HG02852 (cell line): ENCODE results near the gene OR5H1.
"Not testable (repeated sequence)": the region's sequence is repeated elsewhere in the genome, so short reads cannot be mapped to it uniquely, and the experiment has no call there.

Experiments
- ATAC-seq: cut with Tn5 transposase; IDR thresholded peaks from one replicate; pipeline ENCODE4 v1.9.1; 2021; ENCODE audit warnings: mild to moderate bottlenecking, moderate library complexity; ENCODE audit not compliant: unreplicated experiment

OR5H1 gene

DNA sequence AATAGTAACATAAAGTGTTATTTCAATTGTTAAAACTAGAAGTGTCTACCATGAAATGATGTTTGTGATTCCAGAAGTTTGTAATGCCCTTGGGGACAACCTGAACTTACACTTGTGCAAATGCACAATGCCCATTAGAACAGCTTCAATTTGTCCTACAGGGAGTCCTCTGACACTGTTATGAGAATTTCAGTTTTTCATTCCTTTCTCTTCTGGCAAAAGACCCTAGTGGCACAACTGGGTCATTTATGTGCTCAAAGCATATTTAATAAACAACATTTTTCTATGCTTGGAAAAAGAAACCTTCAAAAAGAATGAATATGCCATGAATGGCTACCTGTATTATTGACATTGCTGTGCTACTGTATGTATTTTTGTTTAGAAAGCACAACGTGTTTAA lies at the start of gene OR5H1:
OR5H1 (plus strand) TSS at position 301 of the 400 bp plus-strand sequence. CDS start 1,977 bp downstream, outside the sequence.
- ATAC-seq: no peak

DNA sequence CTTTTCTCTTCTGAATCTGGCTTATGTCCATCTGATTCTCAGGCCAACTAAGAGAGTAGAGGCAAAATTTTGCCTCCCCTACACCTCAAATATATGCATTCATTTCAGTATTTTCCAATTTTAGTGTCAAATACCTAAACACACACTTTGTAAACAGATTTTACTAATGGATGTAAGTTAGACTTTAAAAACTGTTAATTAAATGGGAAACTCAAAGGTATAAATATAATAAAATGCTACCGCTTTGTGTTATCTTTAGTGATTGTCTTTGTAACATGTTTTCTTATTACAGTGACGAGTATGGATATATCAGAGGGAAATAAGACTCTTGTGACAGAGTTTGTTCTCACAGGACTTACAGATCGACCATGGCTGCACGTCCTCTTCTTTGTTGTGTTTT lies 43.6 kb upstream of the OR5H1 start, which contains the start of gene OR5AC2:
OR5AC2 (plus strand) TSS at position 301 of the 400 bp plus-strand sequence; CDS start at position 301, 0 bp downstream.
- no peak for ATAC-seq

DNA sequence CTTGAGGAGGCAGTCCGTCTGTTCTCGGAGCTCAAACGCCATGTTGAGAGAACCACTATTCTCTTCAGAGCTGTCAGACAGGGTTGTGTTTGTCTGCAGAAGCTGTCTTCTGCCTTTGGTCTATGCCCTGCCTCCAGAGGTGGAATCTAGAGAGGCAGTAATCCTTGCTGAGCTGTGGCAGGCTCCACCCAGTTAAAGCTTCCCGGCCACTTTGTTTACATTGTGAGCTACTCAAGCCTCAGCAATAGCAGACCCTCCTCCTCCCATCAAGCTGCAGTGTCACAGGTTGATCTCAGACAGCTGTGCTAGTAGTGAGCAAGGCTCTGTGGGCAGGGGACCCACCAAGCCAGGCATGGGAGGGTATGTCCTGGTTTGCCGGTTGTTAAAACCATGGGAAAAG lies 34.6 kb upstream of the OR5H1 start:
- no peak for ATAC-seq

DNA sequence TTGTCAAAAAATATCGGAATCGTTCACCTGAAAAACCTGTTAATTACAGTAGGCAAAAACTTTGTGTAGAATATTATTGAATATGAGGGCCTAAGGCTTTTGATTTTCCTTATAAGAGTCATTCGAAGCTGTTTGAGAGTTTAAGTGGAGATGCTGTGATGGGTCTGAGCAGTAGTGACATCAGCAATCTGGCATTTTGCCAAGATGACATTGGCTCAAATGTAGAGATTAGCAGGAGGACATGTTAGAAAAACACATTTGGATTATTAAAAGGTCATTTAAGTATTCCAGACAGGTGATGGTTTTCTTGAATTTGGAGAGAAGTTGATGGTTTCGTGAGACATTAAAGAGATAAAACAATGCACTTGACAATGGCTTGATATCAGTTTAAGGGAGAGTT lies 30.7 kb upstream of the OR5H1 start:
- ATAC-seq: no peak

DNA sequence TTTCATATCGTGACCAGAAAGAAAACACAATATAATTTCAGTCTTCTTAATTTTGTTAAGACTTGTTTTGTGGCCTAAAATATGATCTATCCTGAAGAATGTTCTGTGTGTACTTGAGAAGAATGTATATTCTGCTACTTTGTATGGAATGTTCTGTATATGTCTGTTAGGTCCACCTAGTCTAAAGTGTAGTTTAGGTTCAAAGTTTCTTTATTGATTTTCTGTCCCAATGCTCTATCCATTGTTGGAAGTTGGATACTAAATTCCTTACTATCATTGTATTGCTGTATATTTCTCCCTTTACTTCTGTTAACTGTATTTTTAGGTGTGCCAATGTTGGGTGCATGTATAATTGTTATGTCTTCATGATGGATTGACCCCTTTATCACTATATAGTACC lies 22.4 kb upstream of the OR5H1 start:
- no peak for ATAC-seq

DNA sequence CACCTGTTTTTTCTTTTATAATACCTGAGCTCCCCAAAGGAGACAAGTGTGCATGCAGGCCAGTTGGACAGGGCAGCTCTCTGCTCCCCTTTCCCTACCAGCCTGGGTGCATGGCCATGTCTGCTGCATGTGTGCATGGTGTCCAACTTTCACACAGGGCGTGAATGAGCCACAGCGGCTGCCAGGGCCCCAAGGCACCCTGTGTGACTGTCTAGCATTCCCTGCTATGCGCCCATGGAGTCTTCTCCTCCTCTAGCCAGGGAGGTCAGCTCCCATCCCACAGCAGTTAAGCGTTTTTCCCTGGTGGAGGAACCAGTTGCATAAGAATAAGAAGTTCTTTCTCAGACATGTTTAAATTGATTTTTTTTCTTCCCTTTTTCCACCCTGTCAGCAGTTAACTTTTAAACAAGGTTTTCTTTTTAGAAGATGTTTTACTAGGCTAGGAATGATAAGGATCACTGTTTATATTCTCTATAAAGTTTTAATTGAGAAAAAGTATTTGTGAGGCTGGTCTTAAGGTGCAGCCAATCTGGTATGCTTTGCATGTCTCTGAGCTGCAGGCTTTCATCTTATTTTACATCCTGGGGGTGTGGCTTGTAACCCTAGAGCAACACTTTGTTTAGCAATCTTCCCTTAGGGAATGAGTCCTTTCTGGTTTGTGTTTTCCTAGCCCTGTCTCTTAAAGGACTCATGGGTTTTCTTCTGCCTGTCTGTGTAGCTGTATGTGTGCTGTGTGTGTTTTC lies 20.5 kb upstream of the OR5H1 start:
- ATAC-seq: no peak

DNA sequence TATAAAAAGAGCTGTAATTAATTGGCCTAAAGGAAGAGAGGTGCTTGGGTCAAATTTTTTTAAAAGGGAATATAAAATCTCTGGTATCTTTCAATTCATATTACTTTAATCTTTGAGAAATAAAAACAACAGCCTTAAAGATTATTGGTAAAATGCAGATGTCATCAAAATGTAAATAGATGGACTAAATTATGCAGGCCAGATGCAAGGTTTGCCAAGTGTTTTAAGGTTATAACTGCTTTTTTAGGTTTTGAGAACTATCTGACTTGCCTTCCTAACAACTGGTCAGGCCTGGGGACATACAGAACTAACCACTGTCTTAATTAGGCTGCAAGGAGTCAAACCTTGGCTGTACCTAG lies 20.0 kb upstream of the OR5H1 start:
- no peak for ATAC-seq

DNA sequence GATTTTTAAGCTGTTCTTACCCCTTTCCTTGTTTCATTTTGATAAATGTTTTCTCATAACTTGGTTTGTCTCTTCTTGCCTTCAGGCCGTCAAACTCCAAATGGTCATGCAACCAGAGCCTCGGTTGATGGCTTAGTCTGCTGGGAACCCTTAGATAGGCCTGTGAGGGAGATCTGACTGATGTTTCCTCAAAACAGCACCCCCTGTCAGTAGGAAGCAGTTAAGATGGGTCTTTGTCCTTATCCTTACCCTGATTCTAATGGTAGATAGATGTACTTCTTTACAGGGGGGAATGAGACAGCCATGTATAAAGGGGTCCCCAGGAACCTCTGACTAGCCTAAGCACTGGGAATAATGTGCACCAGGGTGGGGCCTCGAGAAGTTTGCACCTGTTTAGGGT lies 16.3 kb upstream of the OR5H1 start:
- ATAC-seq: no peak

DNA sequence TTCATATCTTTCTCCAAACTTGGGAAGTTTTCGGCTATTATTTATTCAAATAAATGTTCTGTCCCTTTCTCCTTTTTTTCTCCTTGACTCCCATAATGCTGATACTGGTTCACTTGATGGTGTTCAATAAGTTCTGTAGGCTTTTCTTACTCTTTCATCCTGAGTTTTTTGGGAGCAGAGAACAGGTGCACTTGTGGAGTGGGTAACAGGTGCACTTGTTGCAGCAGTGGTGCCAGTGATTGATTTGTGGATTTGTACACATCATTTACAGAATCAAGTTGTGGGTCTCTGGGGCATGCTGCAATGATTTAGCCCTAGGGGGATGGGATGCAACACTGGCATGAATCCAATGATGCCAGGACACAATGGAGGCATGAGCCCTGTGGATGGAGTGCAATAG lies 14.8 kb upstream of the OR5H1 start:
- ATAC-seq: no peak

DNA sequence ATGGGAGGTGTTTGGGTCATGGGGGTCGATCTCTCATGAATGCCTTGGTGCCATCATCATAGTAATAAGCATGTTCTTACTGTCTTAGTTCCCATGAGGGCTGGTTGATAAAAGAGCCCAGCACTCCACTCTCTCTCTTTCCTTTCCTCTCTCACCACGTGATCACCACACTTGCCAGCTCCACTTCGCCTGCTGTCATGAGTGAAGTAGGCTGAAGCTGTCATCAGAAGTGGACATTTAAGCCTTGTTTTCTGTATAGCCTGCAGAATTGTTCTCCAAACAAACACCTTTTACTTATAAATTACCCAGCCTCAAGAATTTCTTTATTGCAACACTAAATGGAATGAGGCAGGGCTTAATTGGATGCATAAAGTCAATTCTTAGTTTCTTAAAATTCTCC lies 6.1 kb downstream of the OR5H1 start:
- ATAC-seq: no peak

DNA sequence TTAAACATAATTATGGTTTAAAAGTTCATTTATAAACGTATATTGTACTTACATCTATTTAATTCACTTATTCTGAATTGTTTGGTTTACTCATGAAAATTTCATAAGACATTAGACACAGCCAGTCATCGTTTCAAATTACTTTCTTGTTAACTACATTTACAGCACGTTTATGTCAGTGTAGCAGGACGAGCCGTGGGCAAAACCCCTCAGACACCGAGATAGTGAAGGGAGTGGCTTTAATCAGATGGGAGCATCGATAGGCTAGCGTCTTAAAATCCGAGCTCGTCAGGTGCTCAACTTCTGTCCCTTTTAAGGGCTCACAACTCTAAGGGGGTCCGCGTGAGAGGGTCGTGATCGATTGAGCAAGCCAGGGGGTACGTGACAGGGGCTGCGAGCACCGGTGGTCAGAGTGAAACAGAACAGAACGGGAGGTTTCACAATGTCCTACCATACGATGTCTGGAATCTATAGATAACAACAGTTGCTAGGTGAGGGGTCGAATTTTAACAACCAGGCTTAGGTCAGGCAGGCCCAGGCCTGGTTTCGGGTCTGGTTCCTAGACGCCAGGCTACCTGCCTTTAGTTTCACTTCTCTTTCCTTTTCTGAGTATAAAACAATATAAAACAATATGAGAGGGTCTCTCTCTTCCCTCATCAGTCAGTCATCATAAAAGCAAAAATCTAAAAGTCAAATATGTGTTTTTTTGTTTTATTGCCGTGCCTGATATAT lies 7.5 kb downstream of the OR5H1 start:
- not testable (repeated sequence) for ATAC-seq

DNA sequence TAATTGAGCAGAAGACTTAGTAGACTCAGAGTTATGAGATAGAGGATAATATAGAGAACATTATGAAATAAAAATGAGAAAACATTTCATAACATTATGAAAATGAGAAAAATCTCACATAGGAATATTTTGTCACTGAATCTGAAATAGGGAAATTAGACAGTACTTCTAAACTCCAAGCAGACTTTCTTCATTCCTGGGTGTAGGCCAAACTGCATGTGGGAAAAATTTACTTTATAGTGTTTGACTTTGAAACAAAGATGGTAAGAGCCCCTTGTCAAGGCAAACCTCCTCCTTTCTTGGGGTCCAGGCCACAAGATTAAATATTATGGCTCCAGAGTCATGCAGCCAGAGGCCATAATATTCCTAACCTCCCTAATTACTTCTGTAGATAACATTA lies 10.0 kb downstream of the OR5H1 start:
- ATAC-seq: no peak

DNA sequence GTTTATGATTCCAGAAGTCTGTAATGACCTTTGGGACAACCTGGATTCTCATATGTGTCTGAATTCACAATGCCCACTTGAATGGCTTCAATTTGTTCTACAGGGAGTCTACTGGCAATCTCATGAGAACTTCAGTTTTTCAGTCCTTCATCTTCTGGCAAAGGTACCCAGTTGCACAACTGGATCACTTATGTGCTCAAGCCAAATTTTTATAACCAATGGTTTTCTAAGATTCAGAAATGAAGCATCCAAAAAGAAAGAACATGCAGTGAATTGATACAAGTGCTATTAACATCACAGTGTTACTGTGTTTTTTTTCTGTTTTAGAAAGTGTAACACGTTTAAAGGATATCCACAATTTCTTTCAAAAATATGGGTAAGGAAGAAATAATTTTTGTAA lies 16.7 kb downstream of the OR5H1 start, which contains the start of gene OR5H14:
OR5H14 (plus strand) TSS at position 301 of the 400 bp plus-strand sequence. CDS start 1,907 bp downstream, outside the sequence.
- ATAC-seq: no peak

DNA sequence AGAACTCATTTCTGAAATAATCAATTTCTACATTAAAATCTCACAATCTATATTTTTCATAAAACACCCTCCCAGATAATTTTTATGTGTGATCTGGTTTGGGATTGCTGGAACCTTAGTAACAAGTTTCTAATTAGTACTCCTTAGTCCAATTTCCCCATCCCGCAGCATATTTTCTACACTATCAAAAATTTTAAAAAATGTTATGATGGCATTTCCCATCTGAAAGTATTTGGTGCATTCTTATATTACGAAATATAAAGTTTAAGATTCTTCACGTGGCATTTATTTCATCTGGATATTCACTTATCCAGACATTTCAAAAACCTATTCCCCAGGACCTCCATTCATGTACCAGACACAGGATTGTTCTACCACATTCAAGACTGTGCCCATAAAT lies 18.2 kb downstream of the OR5H1 start:
- ATAC-seq: no peak

DNA sequence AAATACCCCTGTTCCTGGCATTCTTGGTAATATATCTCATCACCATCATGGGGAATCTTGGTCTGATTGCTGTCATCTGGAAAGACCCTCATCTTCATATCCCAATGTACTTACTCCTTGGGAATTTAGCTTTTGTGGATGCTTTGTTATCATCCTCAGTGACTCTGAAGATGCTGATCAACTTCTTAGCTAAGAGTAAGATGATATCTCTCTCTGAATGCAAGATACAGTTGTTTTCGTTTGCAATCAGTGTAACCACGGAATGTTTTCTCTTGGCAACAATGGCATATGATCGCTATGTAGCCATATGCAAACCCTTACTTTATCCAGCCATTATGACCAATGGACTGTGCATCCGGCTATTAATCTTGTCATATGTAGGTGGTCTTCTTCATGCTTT lies 18.9 kb downstream of the OR5H1 start:
- ATAC-seq: not testable (repeated sequence)

DNA sequence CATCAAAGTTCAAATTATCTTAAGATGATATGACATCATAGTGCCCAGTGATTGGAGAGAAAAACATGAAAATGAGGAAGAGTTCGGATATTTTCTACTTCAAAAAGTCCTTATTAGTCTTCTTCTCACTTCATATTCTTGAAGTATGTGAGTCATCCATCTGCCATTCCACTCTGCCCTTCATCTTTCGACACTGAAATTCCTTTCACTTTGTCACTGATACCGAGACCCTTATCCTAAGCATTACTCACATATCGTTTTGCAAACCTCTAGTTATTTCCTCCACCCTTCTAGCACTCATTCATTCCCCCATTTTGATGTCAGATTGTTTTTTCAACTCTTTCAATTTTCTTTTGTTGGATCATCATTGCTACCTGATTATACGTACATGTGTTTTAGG lies 20.7 kb downstream of the OR5H1 start:
- no peak for ATAC-seq

DNA sequence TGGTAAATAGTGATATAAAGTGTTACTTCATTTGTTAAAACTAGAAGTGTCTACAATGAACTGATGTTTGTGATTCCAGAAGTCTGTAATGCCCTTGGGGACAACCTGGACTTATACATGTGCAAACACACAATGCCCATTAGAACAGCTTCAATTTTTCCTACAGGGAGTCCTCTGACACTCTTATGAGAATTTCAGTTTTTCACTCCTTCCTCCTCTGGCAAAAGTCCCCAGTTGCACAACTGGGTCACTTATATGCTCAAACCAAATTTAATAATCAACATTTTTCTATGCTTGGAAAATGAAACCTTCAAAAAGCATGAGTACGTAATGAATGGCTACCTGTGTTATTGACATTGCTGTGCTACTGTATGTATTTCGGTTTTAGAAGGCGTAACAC lies 35.9 kb downstream of the OR5H1 start, which contains the start of gene OR5H15:
OR5H15 (plus strand) TSS at position 301 of the 400 bp plus-strand sequence. CDS start 2,004 bp downstream, outside the sequence.
- ATAC-seq: no peak

DNA sequence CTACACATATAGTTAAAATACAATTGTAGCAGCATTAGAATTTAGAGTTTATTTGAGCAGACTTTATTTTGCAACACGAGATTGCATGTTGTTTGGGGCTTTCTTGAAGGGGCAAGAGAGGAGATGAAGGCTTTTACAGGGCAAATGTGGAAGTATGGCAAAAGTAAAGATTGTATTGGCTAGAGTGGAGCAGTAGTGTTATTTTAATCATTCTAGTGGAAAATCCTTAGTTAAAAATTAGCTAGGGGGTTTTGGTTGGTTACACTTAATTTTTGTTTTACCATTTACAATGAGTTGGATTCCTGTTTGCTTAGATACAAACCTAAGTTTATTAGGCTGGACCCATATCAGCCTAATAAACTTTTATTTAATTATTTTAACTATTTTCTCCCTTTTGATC lies 40.5 kb downstream of the OR5H1 start:
- ATAC-seq: no peak

DNA sequence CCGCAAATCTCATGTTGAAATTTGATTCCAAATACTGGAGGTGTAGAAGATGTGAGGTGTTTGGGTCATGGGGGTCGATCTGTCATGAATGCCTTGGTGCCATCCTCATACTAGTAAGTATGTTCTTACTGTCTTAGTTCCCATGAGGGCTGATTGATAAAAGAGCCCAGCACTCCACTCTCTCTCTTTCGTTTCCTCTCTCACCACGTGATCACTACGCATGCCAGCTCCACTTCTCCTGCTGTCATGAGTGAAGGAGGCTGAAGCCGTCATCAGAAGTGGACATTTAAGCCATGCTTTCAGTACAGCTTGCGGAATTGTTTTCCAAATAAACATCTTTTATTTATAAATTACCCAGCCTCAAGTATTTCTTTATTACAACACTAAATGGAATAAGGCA lies 42.1 kb downstream of the OR5H1 start:
- ATAC-seq: no peak

DNA sequence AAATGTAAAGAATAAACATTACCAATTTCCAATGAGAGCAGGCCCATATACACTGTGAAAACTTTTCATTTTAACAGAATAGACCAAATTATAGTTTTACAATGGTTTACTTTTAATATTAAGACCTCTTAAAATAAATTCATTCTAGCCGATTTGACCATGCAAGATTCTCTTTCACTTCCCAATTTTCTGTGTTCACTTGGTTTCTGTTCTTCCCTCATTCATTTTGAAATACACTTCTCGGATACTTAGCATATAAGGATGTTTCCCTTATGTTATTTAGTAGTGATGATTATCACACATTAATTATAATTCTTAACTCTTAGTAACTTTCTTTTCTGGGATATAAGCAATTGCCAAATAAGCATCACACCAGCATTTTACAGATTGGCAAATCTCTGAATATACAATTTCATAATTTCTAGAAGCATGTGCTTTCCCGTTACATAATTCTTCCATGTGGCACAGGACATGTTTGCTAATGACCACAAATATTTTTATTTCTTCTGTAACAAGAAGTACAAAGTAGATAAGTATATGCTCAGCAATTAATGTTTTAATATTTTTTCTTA lies 49.9 kb downstream of the OR5H1 start:
- no peak for ATAC-seq

DNA sequence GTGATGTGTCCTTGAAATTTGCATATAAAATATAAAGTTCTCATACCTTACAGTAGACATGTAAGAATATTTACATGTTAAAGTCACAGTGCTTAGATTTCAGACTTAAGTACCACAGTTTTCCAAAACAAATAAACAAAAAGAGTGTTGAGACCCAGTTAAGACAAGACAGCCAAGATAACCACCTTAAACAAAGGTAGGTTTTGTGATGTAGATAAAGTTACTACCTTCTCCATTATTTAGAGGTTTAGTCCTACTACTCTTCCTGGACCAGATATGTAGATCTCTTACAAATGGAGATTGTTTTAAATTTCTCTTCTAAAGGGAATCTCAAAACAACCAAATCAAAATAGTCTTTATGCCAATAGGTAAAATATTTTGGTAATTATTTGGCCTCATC lies 51.7 kb downstream of the OR5H1 start:
- no peak for ATAC-seq

DNA sequence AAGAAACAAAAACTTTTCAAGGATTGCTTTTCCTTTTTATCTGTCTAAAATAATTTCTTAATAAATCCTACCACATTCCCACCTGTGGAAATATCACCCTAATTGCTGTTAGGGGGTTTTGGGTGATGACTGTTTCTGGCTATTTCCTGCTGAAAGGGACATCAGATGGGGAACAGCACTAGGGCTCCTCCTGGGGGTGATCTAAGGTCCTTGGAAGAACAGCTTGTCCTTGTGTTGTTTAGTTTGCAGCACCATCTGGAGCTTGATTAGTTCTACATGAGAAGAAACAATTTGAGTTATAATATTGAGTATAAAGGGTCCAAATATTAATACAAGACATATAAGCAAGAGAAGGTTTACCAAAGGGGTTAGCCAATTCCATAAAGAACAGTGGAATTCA lies 54.7 kb downstream of the OR5H1 start:
- ATAC-seq: no peak
